H9 (cell line): ENCODE data around the gene PNMT. TPM values are rescaled to one million over a fixed set of nuclear protein-coding genes. Genes with fewer than 3 reads are reported as not detected.

Experiments
- DNase-seq: peaks from one replicate; pipeline ENCODE4 v3.0.0-alpha.2; 2017
- H2AFZ ChIP-seq: one replicate; pipeline ENCODE4 v1.6.1; 2013; ENCODE audit warnings: mild to moderate bottlenecking, low read length, control low read depth, moderate library complexity
- H2AK5ac ChIP-seq: 2 replicates; pipeline ENCODE4 v1.6.1; 2013; ENCODE audit warnings: low read length, control low read depth, mixed read lengths; ENCODE audit not compliant: insufficient read length
- H2BK120ac ChIP-seq: one replicate; pipeline ENCODE4 v1.6.1; 2013; ENCODE audit warnings: low read depth, mild to moderate bottlenecking, low read length, control low read depth, inconsistent platforms; ENCODE audit not compliant: poor library complexity, severe bottlenecking
- H2BK12ac ChIP-seq: 2 replicates; pipeline ENCODE4 v1.6.1; 2013; ENCODE audit warnings: low read length, control low read depth, mixed read lengths, low read depth; ENCODE audit not compliant: insufficient read length
- H2BK15ac ChIP-seq: 2 replicates; pipeline ENCODE4 v1.6.1; 2013; ENCODE audit warnings: low read depth, low read length, control low read depth
- H2BK20ac ChIP-seq: one replicate; pipeline ENCODE4 v1.6.1; 2013; ENCODE audit warnings: low read depth, mild to moderate bottlenecking, low read length, control low read depth, inconsistent platforms; ENCODE audit not compliant: poor library complexity, severe bottlenecking
- H2BK5ac ChIP-seq: 2 replicates; pipeline ENCODE4 v1.6.1; 2013; ENCODE audit warnings: low read length, control low read depth, mixed read lengths; ENCODE audit not compliant: insufficient read length
- H3K14ac ChIP-seq: 2 replicates; pipeline ENCODE4 v1.6.1; 2013; ENCODE audit warnings: low read length, control low read depth; ENCODE audit not compliant: insufficient read depth
- H3K18ac ChIP-seq: 2 replicates; pipeline ENCODE4 v1.6.1; 2013; ENCODE audit warnings: low read depth, mild to moderate bottlenecking, mixed read lengths, low read length, control low read depth; ENCODE audit not compliant: insufficient read length
- H3K23ac ChIP-seq: 2 replicates; pipeline ENCODE4 v1.6.1; 2013; ENCODE audit warnings: low read length, control low read depth, mixed read lengths, low read depth; ENCODE audit not compliant: insufficient read length
- H3K23me2 ChIP-seq: 2 replicates; pipeline ENCODE4 v1.6.1; 2013; ENCODE audit warnings: low read depth, mild to moderate bottlenecking, mixed read lengths, low read length, control low read depth; ENCODE audit not compliant: insufficient read length, poor library complexity, severe bottlenecking
- H3K27ac ChIP-seq: 2 replicates; pipeline ENCODE4 v1.5.1; 2013; ENCODE audit warnings: low read length, control low read depth, mixed read lengths, low read depth; ENCODE audit not compliant: insufficient read length
- H3K27me3 ChIP-seq: 2 replicates; pipeline ENCODE4 v1.6.1; 2013; ENCODE audit warnings: low read length, control low read depth, inconsistent platforms; ENCODE audit not compliant: insufficient read depth
- H3K4ac ChIP-seq: 2 replicates; pipeline ENCODE4 v1.6.1; 2013; ENCODE audit warnings: low read depth, mild to moderate bottlenecking, control low read depth, inconsistent platforms, low read length, moderate library complexity
- H3K4me1 ChIP-seq: 2 replicates; pipeline ENCODE4 v1.6.1; 2013; ENCODE audit warnings: low read length, control low read depth, inconsistent platforms; ENCODE audit not compliant: insufficient read depth
- H3K4me2 ChIP-seq: 2 replicates; pipeline ENCODE4 v1.6.1; 2013; ENCODE audit warnings: low read length, control low read depth, mixed read lengths; ENCODE audit not compliant: insufficient read length, insufficient read depth
- H3K56ac ChIP-seq: 2 replicates; pipeline ENCODE4 v1.6.1; 2013; ENCODE audit warnings: low read depth, mild to moderate bottlenecking, mixed read lengths, low read length, control low read depth; ENCODE audit not compliant: insufficient read length
- H3K79me1 ChIP-seq: 2 replicates; pipeline ENCODE4 v1.6.1; 2013; ENCODE audit warnings: low read depth, mild to moderate bottlenecking, moderate library complexity, low read length, control low read depth, inconsistent platforms; ENCODE audit not compliant: insufficient read depth, poor library complexity, severe bottlenecking
- H3K79me2 ChIP-seq: 2 replicates; pipeline ENCODE4 v1.6.1; 2013; ENCODE audit warnings: low read length, control low read depth, inconsistent platforms; ENCODE audit not compliant: insufficient read depth
- H3K9ac ChIP-seq: 2 replicates; pipeline ENCODE4 v1.6.1; 2013; ENCODE audit warnings: low read length, control low read depth, mixed read lengths; ENCODE audit not compliant: insufficient read length; ENCODE audit errors: extremely low read depth
- H3K9me3 ChIP-seq: one replicate; pipeline ENCODE4 v1.6.1; 2013; ENCODE audit warnings: low read depth, low read length, inconsistent platforms; ENCODE audit not compliant: control insufficient read depth
- H3T11ph ChIP-seq: one replicate; pipeline ENCODE4 v1.6.1; 2013; ENCODE audit warnings: mild to moderate bottlenecking, low read length, control low read depth, inconsistent platforms
- H4K20me1 ChIP-seq: one replicate; pipeline ENCODE4 v1.6.1; 2013; ENCODE audit not compliant: control insufficient read depth, insufficient read length, insufficient read depth
- H4K5ac ChIP-seq: 2 replicates; pipeline ENCODE4 v1.6.1; 2013; ENCODE audit warnings: low read depth, mild to moderate bottlenecking, mixed read lengths, low read length, control low read depth; ENCODE audit not compliant: insufficient read length
- H4K8ac ChIP-seq: replicated peaks from 2 replicates; pipeline ENCODE4 v1.6.1; 2013; ENCODE audit warnings: low read length, control low read depth, mixed read lengths, low read depth; ENCODE audit not compliant: insufficient read length
- H4K91ac ChIP-seq: 2 replicates; pipeline ENCODE4 v1.6.1; 2013; ENCODE audit warnings: low read depth, mild to moderate bottlenecking, moderate library complexity, mixed read lengths, low read length, control low read depth; ENCODE audit not compliant: insufficient read length
- H3K27ac Mint-ChIP-seq, 3 experiments: 2 replicates in 2 of 3; 3 replicates in 1 of 3; pipeline ENCODE4 v1.8.0; 2020 to 2021; ENCODE audit warnings: mixed read lengths in 3 of 3, mild to moderate bottlenecking in 1 of 3, moderate library complexity in 1 of 3
- H3K27me3 Mint-ChIP-seq: 2 replicates; pipeline ENCODE4 v1.8.0; 2021; ENCODE audit warnings: low read depth, mild to moderate bottlenecking, moderate library complexity, mixed read lengths
- H3K36me3 Mint-ChIP-seq, 3 experiments: 2 replicates in 2 of 3; 3 replicates in 1 of 3; pipeline ENCODE4 v1.8.0; 2020 to 2021; ENCODE audit warnings: low read depth in 3 of 3, mixed read lengths in 3 of 3; ENCODE audit not compliant: insufficient read depth in 1 of 3
- H3K4me1 Mint-ChIP-seq, 2 experiments: 2 replicates each; pipeline ENCODE4 v1.8.0; 2020; ENCODE audit warnings: mixed read lengths in 2 of 2
- H3K4me3 Mint-ChIP-seq, 2 experiments: 2 replicates in 1 of 2; 3 replicates in 1 of 2; pipeline ENCODE4 v1.8.0; 2020 to 2021; ENCODE audit warnings: mild to moderate bottlenecking in 2 of 2, mixed read lengths in 2 of 2, moderate library complexity in 1 of 2
- H3K9me3 Mint-ChIP-seq, 2 experiments: 2 replicates in 1 of 2; 3 replicates in 1 of 2; pipeline ENCODE4 v1.8.0; 2020; ENCODE audit warnings: mild to moderate bottlenecking in 2 of 2, mixed read lengths in 2 of 2, moderate library complexity in 1 of 2
- WGBS: extraction: QIAGEN DNeasy Blood & Tissue Kit; methylation state at CpG from one replicate; pipeline ENCODE4 v1.1.7; 2013; ENCODE audit warnings: missing lambda C conversion rate, low lambda C conversion rate, mixed read lengths; ENCODE audit not compliant: insufficient read length; ENCODE audit errors: extremely low coverage; 5-methylcytosine and 5-hydroxymethylcytosine counted together
- total RNA-seq: library from RNA; stranded (reverse); gene quantifications from 2 replicates; pipeline ENCODE4 v1.2.1, GENCODE V29; 2021
- TF ChIP-seq, protein P1 (sequence below): fragments of 200-600 bp; sonication (generic); conservative IDR thresholded peaks from 3 replicates; pipeline ENCODE4 v1.8.0; 2021; ENCODE audit warnings: antibody characterized with exemption, mild to moderate bottlenecking

The PNMT gene
- total RNA-seq, 1 experiment from 2014 or later = 2.1 TPM

DNA sequence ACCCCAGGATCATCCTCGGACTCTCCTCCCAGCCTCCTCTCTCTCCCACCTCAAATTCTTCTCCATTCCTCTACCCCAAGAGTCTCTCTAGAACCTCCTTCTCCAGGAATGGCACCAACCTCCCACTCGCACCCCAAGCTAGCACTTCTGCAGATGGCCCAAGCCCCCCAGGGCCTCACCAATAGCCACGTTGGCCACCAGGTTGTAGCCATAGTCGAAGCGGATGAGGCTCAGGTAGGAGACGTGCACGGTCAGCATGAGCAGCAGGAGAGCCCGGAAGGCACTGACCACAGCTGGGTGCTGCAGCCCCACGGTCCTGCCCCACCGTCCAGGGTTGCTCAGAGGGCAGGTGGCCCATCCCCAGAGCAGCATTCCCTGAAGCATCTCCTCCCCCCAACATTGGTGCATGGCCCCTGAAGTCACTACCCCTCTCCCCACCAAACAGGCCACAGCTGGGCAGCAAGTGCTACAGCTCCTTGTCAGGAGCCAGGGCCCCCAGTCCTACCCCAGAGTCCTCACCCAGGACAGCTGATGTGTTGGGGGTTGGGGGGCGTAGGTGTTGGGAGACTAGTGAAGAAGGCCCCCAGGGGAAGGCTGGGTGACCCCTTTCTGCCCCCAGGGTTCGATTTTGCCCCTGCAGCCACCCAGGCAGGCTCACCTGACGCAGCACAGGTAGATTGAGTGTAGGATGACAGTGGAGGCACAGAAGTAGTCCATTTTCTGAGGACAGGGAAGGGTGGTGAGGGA, 5.3 kb downstream of the PNMT start:
- H3K27me3 ChIP-seq = no peaks in the 10 kb centered on the region; the same call in 1 of the 2 replicates
- H3K18ac ChIP-seq = no peak overlapping the region
- no peak overlapping the region for H2BK5ac ChIP-seq
- Mint-ChIP-seq H3K27ac (peak overlapping the region in 1 of 3 experiments; percentile 12; a peak in 1 of 7 replicates), H3K4me1 (peaks cover 31 to 33% of the 10 kb centered on the region in 2 experiments), H3K27me3 (peaks cover 30% of the 10 kb centered on the region), H3K4me3 (no peak overlapping the region; a peak in 1 of 5 replicates), H3K9me3 (no peaks in the 10 kb centered on the region; a peak in 1 of 5 replicates), H3K36me3 (peaks cover 0 to 3% (median 0%) of the 10 kb centered on the region in 3 experiments; a peak in 2 of 7 replicates)
- H2AK5ac ChIP-seq = no peak overlapping the region
- no peak overlapping the region for H3K14ac ChIP-seq
- no peak overlapping the region for H2BK20ac ChIP-seq
- no peaks in the 10 kb centered on the region for H3K79me2 ChIP-seq
- H3K27ac ChIP-seq = no peak overlapping the region
- H4K8ac ChIP-seq = no peak overlapping the region
- no peak overlapping the region for H2BK120ac ChIP-seq
- no peak overlapping the region for H3K23ac ChIP-seq
- no peak overlapping the region for H3T11ph ChIP-seq
- H4K20me1 ChIP-seq = no peaks in the 10 kb centered on the region
- no peaks in the 10 kb centered on the region; the same call in 1 of the 2 replicates for H3K4me1 ChIP-seq
- no peak overlapping the region for H4K5ac ChIP-seq
- H3K56ac ChIP-seq = no peak overlapping the region
- no peak overlapping the region; the same call in 1 of the 2 replicates for H2BK15ac ChIP-seq
- H3K79me1 ChIP-seq = no peaks in the 10 kb centered on the region
- H3K4ac ChIP-seq = no peak overlapping the region
- H3K4me2 ChIP-seq = no peak overlapping the region
- no peak overlapping the region for H3K9ac ChIP-seq
- no peak overlapping the region for H2BK12ac ChIP-seq
- no peak overlapping the region for H2AFZ ChIP-seq
- WGBS = no CpG with 5 or more reads among the region's 13 CpGs
- TF ChIP-seq, protein P1, sequence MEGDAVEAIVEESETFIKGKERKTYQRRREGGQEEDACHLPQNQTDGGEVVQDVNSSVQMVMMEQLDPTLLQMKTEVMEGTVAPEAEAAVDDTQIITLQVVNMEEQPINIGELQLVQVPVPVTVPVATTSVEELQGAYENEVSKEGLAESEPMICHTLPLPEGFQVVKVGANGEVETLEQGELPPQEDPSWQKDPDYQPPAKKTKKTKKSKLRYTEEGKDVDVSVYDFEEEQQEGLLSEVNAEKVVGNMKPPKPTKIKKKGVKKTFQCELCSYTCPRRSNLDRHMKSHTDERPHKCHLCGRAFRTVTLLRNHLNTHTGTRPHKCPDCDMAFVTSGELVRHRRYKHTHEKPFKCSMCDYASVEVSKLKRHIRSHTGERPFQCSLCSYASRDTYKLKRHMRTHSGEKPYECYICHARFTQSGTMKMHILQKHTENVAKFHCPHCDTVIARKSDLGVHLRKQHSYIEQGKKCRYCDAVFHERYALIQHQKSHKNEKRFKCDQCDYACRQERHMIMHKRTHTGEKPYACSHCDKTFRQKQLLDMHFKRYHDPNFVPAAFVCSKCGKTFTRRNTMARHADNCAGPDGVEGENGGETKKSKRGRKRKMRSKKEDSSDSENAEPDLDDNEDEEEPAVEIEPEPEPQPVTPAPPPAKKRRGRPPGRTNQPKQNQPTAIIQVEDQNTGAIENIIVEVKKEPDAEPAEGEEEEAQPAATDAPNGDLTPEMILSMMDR = no peak
- peaks cover 2% of the 10 kb centered on the region for H3K23me2 ChIP-seq
- no peak for DNase-seq
- H3K9me3 ChIP-seq = no peaks in the 10 kb centered on the region
- no peak overlapping the region for H4K91ac ChIP-seq
